HL-60/S4 (cell line): Measurements from ENCODE around the gene FGGY.

ENCODE experiments used
- in situ Hi-C: fragments of 300-500 bp; cut with MboI; formaldehyde crosslinking; loops from 2 replicates; pipeline ENCODE4 v1.14.3; 2022; ENCODE audit warnings: low sequenced_read_pairs

FGGY gene

DNA sequence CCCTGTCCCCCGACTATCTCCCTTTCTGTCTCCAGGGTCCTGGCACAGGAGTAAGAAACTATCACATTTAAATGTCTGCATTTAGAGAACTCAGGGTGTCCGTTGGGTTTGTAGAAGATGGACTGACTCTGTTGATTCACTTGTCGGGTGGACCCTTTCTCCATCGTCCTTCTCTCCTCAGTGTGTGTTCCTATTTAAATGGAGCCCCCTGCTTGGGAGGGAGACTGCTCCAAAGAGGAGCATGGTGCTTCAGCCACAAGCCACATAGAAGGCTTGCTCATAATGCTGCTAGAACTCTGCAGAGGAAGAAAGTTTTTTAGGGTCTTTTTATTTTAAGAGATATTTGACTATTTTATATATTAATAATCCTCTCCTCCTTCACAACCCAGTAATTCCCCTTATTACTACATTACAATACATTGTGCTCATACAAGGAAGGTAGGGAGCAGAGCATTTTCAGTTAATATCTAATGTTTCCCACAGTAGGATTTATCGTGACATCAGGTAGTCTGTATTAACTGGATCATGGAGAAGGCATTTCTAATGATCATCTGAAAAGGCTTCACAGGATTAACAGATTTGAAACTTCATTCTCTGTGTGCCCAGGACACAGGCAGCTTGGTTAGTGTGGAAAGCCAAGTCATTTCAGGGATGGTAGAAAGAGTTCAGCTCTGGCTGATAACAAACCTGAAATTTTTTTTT, 13.8 kb downstream of the FGGY start:
- in situ Hi-C loops, result no loop called here

DNA sequence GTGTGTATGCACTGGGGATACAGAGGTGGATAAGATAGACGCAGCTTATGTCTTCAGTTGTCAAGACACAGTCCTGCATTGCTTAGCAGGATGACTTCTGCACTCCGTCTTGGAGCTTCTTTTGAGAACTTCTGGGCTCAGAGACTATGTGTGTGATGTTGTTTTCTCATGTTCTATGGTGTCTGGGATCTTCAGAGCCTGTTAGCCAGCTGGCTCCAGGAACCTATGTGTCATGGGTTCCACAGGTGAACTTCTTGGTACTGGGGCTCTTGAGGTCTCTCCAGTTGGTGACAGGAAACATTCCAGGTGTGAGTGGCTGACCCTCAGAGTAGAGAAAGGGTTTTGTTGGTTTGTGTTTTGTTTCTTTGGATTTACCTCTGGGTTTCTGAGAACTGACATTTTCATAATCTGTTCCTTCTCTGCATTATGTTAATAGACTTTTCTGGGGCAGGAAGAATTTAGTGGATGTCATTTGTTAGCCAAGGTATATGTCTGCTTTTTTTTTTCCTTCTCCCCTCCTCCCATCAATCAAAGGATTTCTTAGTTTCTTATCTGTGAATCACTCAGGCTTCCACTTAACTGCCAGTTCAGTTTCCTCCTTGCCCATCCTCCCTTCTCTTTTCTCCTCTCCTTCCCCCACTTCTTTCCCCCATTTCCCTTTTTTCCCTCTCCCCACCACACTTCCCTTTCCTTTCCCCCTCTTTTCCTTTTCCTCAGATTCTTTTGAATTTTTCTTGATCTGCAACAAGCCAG, 18.1 kb downstream of the FGGY start:
- in situ Hi-C loops, result no loop called here

DNA sequence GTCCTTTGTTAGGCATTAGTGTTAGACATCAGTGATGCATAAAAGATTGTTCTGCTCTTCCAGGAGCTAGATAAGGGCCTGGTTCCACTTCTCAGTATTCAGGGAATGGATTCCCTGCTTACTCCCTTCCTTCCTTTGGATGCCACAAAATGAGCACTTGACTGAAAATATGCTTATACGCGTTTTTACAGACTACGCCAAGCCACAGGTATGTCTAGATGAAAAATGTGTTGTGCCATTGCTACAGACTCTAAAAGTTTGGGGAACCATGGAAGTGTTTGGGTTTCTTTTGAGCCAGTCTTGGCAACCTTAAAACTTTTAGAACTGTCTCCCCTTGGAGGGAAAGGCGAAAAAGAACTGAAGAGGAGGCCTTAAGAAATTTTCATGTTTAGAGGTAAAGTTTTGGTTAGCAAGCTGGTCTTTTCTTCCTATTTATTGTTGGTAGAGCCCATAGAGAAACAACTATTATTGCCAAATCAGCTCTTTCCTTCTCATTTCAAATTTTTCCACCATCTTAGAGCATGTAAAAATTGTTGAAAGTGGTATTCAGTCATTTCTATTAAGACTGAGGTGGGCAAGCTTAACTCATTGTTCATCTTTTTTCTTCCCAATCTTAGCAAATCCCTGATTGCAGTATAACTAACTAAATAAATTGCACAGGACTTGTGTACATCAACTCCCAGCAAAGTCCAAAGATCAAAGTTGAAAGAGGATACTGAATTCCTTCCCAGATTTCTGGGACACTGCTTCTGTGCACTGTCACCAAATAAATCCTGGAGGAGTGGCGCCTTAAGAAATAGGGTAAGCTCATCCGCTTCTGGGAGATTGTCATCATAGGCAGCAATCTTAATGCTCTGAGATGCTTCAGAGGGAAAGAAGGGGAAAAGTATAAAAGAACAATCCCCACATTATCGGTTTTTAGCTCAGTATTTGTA, 18.9 kb downstream of the FGGY start:
- in situ Hi-C loops, result no loop called here

DNA sequence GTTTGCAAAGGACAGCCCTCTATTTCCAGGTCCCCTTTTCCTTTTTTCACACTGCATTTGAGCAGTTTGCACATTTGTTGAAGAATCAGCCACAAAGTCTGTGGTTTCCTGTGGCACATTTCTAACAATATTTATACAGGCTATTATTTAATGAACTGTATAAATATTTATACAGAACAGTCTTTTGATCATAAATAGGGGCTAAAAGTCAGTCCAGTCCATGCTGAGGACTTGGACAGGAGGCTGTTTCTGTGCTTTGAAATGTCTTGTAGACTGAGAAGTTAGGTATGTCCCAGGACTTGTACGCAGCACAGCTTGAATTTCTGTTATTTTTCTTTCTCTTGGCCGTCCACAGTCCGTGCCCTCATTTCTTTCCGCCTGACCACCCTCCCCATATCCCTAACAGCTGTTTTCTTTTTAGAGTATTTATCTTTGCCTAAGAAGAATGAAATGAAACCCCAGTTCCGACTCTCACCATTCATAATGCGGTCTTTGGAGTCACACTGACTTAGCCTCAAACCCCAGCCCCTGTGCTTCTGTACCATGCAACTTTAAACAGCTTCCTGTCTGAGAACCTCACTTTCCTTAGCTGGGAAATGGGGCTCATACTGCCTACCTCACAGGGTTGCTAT, 19.7 kb downstream of the FGGY start:
- in situ Hi-C loops, result no loop called here

DNA sequence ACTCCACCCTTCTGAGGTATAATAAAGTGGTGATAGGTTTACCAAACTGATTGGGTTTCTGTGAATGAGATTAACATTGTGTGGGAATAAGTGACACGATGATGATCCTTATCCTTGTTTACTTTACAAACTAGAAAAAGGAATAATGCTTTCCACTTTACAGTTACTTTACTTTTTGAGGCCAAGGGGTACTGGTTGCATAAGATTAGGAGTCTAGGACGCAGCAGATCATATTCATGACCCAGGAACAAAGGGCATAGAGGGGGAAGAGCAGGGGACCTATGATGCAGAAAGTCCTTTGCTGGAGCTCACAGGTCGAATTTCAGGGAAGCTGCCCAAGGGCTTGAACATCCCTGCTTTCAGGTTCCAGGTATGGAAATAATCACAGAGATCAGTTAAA, 20.4 kb downstream of the FGGY start:
- in situ Hi-C loops, result no loop called here

DNA sequence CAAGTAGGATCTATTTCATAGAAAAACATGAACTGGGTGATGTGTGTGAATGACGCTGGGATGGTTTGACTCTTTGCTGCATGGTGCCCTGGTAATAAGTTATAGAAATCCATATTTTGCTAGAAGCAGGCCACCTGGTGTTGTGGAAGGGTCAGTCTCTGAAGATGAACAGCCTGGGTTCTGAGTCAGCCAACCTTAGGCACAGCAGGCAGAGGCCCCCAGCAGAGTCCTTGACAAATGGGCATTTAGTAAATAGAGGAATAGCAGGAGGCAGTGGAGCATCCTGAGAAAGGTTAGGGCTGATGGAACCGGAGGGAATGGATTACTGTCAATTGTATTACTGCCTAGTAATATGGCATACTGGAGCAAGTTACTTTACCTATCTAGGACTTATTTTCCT, 20.9 kb downstream of the FGGY start:
- in situ Hi-C loops, result no loop called here

DNA sequence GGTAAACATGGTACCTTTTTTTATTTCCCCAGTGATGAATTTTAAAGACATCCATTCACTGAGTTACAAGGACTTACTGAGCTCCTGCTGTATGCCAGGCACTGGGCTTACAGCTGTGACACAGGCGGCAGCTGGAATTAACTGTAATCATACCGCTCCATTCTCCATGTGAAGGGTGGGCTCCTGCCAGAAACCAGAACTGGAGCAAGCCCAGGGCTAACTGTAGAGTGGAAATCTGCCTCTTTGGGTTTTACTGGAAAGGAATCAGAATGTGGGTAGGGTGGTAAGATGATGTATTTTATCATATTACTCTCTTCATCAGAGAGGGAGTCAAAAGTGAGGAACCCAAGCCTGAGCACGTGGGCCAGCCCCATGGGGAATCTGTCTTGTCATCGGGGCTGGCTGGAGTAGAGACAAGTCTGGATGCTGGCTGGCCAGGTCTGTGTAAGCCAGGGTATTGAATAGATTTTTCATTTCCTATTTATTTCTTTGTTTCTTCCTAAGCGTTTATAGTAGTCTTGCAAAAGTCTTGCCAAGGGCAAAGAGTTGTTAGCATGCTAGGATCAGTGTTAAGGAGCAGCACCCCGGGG, 21.5 kb downstream of the FGGY start:
- in situ Hi-C loops, result no loop called here

DNA sequence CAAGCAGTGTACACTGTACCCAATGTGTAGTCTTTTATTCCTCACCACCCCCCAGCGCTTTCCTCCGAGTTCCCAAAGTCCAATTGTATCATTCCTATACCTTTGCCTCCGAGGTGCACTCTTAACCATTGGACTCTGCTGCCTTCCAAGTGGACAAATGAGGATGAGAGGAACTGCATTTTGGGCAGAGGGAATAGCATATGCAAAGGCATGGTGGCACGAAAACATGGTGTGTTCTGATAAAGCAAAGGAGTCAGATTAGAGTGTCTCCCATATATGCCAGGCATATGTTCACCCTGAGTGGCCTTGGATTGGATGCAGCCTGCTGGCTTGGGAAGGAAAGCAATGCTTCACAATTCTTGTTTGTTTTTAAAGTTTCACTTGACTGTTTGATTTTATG, 25.5 kb downstream of the FGGY start:
- in situ Hi-C loops, result no loop called here

DNA sequence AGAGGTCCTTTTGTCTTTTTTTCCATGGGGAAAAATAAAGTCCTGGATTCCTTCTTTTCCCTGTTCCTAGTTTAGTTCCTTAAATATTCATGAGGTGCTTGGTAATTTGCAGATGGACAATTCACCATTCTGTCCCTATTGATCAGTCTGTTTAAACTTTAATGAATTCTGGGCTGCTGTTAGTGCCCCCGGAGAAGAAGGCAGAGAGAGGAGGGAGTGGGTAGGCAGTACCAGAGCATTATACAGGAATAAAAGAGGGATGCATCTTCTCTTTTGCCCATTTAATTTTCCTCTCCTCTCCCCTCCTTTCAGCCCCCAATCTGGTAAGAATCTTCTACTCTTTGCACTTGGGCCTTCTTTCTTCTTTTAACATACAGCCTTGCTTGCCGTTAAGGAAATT, 25.9 kb downstream of the FGGY start:
- in situ Hi-C loops, result no loop called here

DNA sequence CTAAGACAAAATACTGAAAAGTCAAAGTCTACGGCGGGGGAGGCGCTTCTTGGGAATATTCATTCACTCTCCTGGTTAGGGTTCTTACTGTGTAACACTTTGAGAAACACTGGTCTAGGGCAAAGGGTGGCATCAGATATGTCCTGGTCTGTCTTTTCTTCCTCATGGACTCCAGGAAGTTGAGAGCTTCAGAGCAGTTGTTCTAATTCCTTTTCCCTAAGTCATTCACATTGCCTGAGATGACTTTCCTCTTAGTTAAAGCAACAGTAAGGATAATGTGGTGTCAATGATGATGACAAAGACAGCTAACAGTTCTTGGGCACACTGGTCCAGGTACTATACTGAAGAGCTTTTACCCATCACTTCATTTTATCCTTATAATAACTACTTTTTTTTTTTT, 27.0 kb downstream of the FGGY start:
- in situ Hi-C loops, result no loop called here

DNA sequence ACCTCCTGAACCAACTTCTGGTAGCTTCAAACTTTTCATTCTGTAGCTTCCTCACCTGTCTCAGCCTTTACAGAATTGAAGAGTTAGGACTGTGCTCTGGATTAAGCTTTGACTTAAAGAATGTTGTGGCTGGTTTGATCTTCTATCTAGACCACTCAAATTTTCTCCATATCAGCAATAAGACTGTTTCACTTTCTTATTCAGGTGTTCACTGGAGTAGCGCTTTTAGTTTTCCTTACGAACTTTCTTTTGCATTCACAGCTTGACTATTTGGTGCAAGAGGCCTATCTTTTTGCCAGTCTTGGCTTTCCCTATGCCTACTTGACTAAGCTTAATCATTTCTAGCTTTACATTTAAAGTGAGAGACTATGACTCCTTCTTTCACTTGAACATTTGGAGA, 31.5 kb downstream of the FGGY start:
- in situ Hi-C loops, result no loop called here

DNA sequence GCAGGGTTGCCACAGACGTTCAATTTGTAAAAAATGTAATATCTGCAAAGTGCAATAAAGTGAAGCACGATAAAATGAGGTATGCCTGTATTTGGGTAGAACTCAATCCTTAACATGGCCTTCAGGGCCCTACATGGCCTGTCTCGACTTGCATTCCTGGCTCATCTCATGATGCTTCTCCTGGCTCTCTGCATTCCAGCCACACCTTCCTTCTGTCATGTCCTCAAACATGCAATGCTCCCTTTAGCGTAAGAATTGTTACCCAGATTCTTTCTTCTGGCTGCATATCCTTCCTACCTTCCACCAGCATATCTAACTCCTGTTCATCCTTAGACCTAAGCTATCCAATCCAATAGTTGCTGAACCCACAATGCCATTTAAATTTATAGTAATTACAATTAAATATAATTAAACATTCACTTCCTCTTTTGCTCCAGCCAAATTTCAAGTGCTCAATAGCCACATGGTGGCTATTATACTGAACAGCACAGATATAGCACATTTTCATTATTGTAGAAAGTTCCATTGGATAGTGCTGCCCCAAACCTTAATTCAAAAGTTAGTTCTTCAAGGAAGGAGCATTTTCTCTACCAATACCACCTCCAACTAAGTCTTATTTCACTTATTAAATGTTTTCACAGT, 32.6 kb downstream of the FGGY start:
- in situ Hi-C loops, result no loop called here

DNA sequence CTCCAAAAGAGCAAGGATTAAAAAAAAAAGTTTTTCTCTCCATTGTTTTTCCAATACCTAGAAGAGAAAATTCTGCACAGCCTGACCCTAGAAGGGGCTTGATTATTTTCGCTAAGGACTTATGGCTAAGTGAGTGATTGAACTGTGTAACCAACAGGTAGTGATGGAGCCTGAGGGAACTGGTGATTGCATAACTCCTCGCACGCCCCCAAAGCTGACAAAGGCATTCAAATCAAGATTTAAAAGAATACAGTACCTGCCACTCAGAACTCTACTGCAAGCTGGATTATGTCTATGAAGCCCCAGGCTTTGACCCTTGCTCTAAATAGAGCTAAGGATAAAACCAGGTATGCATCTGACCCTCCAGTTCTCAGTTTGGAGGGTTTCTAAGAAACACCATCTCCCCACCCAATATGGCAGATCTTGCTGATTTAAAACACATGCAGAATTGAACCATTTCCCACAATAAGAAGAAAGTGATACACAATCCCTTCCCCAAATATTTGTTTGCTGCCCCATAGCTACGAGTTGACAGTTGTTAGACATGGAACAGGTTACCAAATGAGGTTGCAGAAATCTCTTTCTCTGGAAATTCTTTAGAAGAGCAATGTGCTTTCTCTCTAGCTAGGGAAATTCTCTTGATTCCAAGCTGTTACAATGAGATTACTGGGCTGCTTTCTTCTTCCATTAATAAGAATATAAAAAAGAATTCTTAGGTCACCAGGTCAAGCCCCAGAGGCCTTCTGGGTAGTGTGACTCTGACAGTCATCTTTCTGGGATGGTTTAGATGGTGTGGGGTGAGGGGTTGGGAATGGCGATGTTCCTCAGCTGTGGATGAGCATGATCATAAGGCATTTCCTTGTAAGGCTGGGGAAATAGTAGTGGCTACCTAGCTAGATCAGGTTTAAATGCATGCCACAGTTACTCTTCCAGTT, 35.1 kb downstream of the FGGY start:
- in situ Hi-C loops, result no loop called here

DNA sequence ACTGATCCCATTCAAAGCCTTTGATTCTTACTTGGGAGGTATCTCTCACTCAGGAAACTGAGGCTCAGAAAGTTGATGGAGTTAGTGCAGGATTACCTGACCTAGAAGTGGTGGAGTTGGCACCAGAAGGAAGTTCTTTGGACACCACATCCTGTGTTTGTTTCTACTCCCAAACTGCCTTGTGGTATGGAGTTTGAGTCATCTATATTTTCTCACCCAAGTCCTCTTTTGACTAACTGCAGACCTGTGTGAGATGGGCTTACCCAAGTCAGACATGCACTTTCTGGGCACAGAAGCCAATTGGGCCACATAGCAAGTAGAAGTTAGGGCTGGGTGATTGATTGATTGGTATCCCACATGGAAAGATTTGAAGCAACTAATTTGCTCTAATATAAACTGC, 36.1 kb downstream of the FGGY start:
- in situ Hi-C loops, result no loop called here

DNA sequence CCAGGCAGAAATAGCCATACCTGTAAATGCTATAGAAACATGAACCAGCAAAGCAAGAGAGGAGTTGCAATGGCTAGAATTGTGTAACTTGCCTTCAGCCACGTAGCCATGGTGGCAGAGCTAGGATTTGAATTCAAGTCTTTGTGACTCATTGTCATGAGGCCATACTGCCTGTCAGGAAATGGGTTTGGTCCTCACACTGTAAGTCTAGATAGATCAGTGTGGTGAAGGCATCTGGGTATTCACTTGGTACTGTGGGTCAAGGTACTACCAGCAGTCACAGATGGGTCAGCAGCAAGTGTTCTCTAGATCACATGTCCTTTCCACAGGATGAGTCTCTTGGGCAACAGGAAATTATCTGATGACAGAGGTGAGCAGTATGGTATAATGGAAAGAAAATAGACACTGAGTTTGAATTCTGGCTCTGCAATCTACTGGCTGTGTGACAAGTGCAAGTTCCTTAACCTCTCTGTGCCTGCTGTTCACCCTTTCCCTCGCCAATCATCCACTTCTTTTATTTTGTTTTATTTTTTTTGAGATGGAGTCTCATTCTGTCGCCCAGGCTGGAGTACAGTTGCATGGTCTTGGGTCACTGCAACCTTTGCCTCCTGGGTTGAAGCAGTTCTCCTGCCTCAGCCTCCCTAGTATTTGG, 36.9 kb downstream of the FGGY start:
- in situ Hi-C loops, result no loop called here

DNA sequence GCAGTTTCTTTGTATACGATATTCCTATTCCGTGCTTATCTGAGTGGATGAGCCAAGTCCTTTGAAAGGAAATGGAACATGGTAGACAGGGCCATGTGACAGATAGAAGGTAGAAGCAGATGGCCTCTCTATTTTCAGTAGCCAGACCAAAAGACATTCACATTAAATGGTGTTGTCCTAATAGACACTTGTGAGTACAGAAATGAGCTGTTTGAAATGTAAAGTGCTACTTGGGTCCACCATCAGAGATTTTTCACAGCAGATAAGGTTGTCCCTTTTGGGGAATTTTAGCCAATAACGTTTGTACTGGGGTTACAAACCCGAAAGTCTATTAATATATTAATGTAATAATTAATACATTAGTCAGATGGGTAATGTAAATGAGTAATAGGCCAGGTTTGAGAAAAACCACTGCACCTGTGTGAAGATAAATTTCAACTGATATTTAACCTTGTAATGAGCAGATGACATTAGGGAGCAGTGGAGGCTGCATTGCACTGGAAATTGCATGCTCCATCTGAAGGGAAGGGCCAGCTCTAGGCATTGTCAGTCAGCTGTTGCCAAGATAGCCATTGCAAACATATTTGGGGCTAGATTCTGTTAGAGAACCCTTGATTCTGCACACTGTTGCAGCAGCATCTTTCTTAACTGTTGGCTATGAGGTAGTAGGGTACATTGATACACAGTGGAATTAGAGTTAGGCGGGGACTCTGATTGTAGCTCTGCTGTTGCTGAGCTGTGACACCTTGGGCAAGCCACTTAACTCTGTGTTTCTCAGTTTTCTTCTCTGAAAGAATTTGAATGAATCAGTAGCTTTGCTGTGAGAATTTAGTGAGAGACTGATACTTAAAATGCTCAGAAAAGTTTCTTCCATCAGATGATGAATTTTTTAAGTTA, 43.8 kb downstream of the FGGY start:
- in situ Hi-C loops, result no loop called here

DNA sequence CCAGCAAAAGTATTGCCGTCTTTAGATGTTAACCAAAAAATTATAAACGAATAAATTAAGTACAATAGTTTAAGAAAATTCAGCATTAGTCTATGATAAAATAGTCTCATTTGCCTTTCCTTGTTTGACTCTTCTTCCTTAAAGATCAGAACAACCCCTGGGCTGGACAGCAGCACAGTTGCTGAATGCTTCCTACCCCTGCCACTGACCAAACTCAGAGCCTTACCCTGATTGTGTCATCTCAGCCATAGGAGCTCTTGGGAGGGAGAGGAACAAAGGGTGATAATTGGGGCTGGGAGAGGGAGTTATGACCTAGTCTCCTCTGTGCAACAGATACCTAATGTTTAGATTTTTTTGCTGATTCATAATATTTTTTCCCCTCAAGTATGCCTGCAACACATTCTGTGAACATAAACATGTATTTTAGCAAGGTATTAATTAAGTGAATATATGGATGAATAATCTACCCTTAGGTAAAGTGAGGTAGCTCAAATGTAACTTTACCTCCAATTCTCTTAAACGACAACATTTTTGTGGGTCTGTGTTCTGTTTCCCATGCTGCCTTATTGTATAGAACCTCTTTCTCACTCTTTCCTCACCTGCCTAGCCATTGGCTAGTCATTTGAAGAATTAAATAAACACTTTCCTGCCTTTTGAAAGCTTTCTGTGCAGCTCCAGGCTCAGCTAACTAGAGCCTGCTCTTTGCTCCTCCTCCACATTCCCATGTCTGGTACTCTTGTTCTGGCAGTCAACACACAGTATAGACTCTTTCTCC, 46.1 kb downstream of the FGGY start:
- in situ Hi-C loops, result no loop called here
